ENCODE results near the gene KBTBD2.
"Not testable (repeated sequence)": the region's sequence is repeated elsewhere in the genome, so short reads cannot be mapped to it uniquely, and the experiment has no call there.

The KBTBD2 gene

DNA sequence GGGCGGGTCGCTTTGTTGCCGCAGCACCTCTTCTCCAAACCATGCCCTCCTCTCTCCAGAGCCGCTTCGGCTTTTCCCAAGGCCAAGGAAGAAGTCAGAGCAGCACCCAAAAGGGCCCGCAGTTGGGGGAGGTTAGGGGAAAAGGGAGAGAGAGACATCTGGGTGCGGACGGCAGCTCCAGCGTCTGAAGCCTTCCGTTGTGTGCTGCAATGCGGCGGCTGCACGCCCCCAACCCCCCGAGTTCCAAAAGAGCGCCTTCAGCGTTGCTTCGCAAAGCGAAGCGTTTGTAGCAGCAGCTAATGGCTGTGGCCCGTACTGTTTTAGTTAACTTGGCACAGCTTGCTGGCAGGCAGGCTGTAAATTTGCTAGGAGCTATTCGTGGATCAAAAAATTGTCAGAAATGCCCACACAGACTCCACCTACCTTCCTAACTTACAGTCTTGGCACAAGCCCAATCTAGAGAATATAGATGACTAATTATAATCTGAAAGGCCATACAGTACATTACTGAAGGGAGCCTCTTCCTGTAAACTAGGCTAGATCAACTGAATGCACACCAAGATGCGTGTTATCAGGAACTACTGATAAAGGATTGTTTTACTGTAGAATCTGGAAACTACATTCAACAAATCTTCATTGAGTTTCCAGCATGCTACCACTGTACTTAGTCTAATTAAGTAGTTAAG, 1.1 kb upstream of the KBTBD2 start:
- peak; percentile 43 for DNase-seq

DNA sequence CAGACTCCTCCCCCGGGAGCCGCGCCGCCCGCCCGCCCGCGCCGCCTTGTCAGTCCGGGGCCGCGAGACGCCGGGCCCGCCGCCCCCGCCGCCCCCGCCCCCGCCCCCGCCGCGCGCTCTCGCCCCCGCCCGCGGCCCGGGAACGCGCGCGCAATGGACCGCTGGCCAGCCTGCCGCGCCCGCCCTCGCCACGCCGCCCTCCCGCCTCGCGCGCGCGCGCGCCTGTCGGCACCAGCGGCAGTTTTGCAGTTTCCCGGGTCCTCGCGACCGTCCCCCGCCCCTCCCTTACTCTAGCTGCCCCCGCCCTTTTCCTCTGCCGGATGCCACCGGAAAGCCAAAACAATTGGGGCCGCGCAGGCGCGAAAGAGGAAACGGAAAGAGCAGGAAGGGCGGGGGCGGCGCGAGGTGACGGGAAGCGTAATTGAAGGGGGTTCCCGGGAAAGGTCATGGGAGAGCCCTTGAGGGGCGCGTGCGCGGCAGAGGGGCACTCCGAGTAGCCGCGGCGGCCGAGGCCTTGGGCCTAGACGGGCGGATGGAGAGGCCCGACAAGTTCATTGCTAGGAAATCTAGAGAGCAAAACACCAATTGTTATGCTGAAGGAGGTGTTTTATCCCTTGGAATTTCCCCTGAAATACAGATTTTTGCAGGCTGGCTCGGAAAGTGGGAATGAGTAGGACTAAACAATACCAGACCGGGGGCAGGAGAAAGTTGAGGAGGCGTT, 400 bp upstream of the KBTBD2 start:
- DNase-seq = peak; percentile 95

DNA sequence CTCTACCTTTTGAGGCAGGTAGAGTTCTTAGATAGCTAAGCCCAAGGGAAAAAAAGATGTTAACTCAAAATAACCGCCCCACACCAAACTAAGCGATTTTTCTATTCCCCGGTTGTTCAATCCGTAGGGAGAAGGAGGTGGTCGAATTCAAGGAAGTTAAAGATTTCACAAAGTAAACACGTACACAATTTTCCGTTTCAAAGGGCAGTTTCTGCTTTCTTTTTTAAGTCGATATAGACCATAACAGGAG, 842 bp downstream of the KBTBD2 start:
- DNase-seq = no peak

DNA sequence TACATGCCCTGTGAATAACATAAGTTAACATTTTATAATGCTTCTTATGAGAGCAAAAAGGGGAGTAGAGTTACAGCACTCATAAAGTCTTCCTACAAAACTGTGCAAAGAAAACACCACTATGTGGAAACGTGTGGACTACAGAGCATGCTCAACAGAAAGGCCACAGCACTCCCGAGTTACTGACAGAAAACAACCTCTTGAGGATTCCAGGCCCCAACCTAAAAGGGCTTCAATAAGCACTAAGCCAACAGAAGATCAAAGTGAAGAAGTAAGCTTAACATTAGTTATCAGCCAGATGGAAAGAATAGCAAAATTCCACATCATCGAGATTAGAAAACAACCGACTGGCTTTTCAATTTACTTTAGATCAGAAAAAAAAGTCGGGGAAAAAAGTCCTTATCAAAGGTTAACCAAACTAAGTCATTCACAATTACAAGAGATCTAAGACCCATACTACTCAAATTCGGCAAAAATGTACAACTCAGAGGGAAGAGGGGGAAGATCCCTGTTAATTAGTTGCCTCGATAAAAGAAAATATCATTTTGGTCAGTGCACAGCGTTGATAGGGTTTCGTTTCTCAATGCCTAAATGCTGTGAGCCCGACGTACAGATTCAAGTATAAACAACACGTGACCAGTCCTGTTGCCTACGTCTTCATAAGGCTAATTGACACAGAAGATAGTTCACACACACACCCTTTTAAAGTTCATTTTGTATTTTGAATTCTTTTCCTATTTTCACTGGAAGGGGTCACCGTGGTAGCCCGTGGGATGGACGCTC, 1.4 kb downstream of the KBTBD2 start:
- peak; percentile 9 for DNase-seq

DNA sequence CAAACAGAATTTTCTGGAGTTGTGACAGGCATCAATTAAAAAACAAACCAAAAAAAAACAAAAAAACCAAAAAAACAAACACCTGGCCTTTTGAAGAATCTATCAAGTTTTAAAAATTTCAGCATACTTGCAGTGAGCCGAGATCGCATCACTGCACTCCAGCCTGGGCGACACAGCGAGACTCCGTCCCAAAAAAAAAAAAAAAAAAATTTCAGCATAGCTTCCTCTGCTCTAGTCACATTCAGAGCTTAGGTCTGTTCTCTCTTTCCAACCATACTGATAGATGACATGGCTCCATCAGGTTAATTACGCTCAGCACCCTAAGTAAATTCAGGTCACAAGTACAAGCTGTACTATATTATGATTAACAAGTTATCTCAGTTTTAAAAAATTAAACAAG, 3.1 kb downstream of the KBTBD2 start:
- no peak for DNase-seq

DNA sequence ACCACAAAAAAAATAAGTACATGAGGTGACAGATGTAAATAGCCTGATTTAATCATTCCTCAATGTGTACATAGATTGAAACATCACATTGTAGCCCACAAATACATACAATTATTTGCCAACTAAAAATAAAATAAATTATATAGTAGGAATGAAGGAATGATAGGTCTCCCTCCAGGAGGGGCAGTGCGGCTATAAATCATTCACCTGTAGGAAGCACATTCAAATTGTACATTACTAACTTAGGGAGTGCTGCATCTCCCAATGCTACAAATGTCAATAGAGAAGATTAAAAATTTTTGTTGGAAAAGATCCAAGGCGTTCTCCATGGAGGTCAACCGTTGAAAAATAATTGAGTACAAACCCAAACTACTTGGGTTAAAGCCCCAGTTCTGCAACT, 4.2 kb downstream of the KBTBD2 start:
- no peak for DNase-seq

DNA sequence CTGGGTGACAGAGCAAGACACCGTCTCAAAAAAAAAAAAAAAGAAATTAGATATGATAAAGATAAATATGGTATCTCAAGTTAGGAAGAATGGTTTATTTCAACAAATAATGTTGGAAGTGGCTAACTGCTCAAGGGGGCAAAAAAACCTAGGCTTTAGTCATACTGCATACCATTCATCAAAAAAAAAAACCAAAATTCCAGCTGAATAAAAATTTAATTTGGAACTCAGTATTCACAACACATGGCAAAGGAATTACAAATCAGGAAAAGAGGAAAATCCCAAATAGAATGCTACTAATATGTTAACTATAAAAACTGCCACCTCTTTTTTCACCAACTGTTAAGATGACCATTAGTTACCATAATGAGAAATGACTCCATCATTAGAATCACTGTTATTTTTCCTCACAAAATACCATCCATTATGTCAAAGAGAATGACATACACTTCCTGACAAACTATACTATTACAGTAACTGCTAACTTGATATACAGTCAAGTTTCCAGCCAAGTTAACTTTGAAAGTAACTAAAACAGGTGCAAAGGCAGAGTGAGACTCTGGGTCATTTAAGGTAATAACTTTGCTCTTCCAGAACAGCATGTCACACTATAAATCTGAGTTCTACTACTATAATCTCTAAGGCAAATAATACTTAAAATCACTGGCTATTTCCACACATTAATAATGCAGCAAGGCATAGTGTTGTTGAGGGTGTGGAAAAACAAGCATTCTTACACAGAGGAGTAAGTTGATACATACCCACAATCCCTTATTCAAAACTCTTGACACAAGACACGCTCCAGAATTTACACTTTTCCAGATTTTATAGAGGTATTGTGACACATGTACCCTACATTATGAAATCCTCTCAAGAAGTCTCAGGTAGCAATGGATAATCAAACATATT, 10.2 kb downstream of the KBTBD2 start:
- DNase-seq = no peak

DNA sequence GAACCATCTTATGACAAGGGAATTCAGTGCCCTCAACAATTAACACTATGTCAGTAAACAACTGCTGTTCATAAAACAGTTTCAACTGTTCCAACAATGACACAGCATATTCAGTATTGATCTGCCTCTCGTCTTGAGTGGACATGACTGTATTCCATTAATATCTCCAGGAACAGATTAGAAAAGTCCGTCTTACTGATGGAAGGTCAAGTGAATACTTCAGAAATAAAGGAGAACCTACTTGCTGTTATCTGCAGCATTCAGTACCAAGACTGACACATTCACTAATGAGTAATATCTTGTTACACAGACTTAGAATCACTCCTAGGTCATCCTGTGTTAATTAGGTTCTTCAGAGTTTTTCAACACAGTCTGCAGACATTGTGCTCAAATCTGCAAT, 12.1 kb downstream of the KBTBD2 start:
- DNase-seq = no peak

DNA sequence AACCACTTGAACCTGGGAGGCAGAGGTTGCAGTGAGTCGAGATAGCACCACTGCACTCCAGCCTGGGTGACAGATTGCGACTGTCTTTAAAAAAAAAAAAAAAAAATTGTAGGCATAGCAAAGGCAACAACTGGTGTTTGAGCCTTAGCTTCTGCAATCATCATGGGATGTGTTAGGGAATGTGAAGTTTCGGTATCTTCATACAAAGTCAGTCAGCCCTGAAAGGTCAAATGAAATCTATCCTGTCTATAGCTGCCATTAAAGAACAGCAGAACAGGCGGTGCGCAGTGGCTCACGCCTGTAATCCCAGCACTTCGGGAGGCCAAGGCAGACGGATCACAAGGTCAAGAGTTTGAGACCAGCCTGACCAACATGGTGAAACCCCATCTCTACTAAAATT, 13.5 kb downstream of the KBTBD2 start:
- DNase-seq = not testable (repeated sequence)

DNA sequence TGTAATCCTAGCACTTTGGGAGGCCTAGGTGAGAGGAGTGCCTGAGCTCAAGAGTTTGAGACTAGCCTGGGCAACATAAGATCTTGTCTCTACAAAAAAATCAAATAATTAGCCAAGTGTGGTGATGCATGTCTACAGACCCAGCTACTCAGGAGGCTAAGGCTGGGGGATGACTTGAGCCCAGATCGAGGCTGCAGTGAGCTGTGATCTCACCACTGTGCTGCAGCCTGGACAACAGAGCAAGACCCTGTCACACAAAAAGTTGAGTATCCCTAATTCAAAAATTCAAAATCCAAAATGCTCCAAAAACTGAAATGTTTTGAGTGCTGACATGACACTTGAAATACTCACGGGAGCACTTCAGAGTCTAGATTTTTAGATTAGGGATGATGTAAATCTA, 19.1 kb downstream of the KBTBD2 start:
- no peak for DNase-seq

DNA sequence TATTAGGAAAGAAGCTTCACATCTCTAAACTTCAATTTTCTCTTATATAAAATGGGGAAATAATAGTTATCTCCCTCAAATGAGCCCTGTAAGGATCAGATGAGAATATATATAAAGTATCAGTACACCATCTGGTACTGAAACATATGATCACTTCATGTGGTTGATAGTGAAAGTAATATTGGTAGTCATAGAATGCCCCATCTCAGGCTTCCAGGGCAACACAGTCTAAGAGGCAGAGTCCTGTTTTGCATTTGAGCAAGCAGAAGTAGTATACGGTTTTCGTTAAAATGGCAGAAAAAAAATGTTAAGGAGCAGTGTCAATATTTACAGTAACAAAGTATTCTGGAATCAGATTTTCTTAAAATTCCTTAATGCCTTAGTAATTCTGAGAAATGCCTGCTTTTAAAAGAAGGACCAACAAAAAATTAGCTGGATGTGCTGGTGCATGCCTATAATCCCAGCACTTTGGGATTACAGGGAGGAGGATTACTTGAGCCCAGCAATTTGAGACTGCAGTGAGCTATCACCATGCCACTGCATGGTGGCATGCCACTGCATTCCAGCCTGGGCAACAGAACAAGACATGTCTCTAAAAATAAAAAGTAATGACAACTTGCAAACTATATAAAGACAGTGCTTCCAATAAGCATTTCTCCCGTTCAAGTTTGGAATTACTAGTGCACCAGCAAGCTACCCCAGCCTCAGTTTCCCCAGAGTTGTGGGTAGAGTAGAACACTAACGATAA, 19.8 kb downstream of the KBTBD2 start:
- DNase-seq = no peak

DNA sequence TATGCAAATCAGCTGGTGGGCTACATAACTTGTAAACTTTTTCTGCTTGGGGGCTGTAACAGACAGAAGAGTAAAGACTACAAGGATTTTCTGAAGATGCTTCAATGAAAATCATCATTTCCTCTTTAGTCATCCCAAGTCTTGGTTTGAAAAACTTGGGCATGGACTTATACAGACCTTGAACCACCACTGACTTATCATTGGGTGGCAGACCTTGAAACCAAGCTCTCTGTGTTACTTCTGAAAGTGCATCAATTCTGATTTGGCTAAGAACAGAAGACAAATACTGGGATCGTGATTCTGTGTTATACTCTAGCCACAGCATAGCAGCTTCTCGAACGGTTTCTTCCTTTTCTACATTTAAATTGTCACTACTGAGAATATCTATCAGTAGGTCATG, 21.3 kb downstream of the KBTBD2 start:
- no peak for DNase-seq

DNA sequence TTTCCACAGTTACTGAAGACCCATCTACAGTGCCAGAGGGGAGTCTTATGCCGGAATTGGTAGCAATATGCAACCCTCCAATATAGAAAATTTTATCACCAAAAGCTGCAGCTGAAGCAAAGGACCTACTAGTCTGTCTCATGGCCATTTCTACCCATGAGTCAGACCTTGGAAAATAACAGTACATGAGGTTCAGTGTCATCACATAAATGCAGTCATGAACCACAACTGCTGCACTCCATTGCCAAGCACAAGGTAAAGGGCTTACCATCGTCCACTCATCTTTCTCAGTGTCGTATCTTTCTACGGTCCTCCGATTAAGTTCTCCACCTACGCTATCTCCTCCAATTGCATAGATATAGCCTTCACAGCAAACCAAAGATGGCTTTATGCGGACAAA, 21.8 kb downstream of the KBTBD2 start:
- DNase-seq = no peak

DNA sequence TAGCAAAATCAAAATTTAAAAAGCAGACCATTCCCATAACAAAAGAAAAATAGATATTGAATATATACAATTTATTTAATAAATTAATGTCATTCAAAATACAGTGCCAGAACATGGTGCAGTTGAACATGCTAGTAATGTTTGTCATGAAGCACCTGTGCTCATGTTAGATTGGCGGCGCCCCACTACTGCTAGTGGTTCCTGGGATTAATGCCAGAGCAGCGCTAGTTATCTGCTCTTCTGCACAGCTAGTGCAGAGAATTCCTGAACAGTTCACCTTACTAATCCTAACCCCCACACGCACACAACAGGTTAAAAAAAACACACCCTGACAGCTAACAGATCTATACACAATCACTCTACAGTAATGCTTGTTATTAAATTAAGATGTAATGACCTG, 23.4 kb downstream of the KBTBD2 start:
- no peak for DNase-seq

DNA sequence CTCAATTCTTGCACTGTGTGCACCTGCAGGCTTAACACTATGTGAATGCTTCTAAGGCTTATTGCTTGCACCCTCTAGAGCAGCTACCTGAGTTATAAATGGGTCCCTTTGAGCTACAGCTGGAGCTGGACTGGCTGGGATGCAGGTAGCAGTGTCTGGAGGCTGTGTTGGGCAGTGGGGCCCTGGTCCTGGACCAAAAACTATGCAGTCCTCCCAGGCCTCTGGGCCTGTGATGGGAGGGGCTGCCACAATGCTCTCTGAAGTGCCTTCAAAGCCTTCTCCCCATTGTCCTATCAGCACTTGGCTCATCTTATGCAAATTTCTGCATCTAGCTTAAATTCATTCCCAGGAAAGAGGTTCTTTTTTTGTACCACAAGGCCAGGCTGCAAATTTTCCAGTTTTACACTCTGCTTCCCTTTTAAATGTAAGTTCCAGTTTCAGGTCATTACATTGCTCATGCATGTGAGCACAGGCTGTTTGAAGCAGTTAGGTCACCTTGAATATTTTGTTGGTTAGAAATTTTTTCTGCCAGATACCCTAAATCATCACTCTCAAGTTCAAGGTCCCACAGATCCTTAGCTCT, 26.0 kb downstream of the KBTBD2 start:
- no peak for DNase-seq

DNA sequence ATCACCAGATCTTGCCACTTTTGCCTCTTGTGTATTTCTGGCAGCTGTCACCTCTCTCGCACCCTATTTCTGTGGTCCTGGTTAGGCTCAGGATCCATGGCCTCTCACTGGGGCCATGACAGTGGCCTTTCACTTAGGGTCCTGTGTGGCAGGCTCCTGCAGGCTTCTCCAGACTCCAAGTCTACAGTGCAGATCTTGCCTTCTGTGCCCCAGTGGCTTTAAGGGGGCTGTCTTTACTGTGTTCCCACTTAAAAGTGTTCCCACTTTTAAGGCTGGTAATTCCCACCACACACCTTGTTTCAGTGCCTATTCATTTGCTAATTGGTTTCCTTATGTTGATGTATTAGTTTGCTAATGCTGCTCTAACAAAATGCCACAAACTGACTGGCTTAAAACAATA, 27.7 kb downstream of the KBTBD2 start:
- DNase-seq = not testable (repeated sequence)

DNA sequence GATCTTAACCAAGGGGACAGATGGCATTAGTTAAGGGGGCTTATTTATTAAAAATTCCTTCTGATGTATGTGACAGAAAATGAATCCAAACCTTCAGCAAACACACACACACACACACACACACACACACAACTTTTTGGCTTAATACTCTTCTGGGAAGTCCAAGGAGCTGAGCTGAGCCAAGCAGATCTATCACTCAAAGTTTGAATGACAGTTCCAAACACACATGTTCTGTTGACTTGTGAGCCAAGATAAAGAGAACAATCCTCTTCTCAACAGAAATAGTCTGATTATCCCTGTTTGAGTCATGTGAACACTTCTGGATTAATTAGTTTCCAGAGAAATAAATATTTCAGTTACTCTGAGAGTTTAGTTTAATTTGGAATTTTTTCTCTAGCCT, 31.5 kb downstream of the KBTBD2 start:
- no peak for DNase-seq

DNA sequence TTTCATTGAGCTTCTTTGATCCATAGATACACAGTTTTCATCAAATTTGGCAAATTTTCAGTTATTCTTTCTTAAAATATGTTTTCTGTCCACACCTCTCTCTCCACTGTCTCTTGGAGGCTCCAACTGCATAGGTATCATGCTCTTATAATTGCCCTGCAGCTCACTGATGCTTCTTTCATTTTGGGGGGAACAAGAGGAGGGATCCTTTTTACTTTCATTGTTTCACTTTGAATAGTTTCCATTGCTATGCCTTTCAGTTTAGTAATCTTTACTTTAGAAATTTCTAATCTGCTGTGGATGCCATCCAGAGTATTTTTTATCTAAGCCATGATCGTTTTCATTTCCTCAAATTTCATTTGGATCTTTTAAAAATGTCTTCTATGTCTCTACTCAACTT, 32.9 kb downstream of the KBTBD2 start:
- DNase-seq = no peak

DNA sequence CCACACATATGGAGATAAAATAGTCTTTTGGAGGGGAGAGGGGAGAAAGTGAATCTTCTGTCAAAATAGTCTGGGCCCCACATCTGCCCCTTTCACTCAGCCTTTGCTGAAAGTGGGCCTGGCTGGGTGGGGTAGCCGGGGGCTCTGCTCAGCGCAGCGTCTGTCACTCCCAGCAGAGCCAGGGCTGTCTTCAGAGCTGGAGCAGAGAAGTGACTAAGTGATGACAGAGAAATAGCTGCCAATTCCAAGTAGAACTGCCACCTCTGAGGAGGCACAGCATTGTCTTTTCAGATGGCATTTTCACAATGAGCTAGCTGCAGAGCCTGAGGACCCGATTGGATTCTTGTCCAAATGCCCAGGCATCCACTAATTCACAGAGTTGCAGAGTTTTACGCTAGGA, 34.5 kb downstream of the KBTBD2 start:
- not testable (repeated sequence) for DNase-seq

DNA sequence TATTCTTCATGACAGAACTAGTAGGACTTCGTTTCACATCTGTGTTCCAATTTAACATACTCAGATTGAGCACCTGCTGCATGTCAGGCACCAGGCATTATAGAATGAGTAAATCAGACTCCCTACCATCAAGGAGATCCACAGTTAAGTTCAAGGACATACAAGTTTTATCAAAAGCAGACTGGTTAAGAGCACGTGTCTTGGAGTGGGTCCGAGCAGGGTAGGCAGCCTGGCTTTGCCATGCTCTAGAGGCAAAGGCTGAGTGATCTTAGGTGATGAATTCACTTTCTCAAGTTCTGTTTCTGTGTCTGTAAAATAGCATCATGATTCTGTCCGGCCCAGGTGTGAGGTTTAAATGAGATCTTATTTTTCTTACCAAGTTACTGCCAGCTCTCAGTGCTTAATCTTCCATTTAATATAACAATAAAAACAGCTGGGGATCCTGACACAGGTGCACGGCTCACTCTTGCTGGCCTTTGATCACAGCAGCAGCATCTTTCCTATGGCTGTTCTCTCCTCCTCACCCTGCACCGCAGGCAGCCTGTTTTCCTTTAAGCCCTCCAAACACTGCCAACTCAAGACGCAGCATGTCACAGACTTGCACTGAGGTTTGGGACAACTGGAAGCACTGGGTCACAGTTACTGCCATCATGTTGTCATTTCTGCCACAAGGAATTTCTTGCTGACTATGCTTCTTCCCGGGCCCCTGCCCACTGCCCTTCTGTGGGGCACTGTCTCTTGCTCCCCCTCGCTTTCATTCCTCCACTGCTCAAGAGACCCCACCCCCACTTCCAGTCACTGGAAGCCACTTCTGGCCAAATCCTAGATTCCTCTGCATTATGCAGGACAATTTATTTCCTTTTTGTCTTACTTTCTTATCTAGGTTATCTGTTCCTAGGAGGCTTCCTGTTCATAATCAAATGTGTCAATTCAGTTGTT, 35.5 kb downstream of the KBTBD2 start:
- not testable (repeated sequence) for DNase-seq

DNA sequence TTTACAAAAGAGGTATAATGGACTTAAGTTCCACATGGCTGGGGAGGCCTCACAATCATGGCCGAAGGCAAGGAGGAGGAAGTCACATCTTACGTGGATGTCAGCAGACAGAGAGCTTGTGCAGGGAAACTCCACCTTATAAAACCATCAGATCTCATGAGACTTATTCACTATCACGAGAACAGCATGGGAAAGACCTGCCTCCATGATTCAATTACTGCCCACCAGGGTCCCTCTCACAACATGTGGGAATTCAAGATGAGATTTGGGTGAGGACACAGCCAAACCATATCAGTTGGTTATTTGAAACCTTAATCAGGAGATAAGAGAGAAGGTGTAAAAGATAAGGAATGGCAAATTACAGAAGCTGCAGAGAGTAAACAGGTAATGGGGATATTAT, 40.9 kb downstream of the KBTBD2 start:
- DNase-seq = not testable (repeated sequence)
